Posterior vena cava (tissue), 2 donors: Measurements from ENCODE around the gene KRT6B. TPM values are rescaled to one million over a fixed set of nuclear protein-coding genes. Genes with fewer than 3 reads are reported as not detected.

Source experiments
- DNase-seq: peaks from one replicate; pipeline ENCODE4 v3.0.0-alpha.2; 2020; ENCODE audit warnings: low spot score
- intact Hi-C, 2 donors: fragments of 100-400 bp; cut with DNase I; formaldehyde crosslinking; loops; one replicate each; pipeline versions ENCODE4 v1.14.1 to v1.14.2; 2022 to 2023
- total RNA-seq, 2 donors: library from RNA; stranded (reverse); fragmentation: NEBNext Ultra II Directional; extraction: Animal tissue kit (Norgen Biotek cat#: 25700); gene quantifications; one replicate each; pipeline ENCODE4 v1.2.1, GENCODE V29; 2021
- donor health status: DM: yes; HTN: yes; CAD: no.
- donor health status: DM: yes; HTN: yes; CAD: no.

Gene KRT6B
- total RNA-seq, 2 donors from 2014 or later, result not detected

DNA sequence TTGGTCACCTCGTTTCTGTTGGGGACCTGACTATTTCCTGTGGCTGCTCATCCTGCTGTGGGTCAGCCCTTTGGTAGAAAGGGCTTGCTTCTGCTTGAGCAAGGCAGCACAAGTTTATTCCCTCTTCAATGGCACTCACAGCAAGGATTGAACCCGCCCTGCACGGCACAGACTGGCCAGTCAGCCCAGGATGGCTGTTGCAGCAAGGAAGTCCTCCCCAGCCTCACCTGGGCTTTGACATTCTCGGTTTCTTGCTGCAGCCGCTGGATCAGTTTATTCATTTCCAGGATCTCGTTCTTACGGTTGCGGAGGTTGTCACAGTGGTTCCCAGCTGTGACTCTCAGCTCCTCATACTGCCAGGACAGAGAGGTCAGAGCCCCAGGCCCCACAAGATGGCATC, 55.3 kb downstream of the KRT6B start:
- peak; percentile 44 for DNase-seq
- intact Hi-C loops, result no loop called here

Other genes with a start within 250 kb of the KRT6B start
- gene KRT7, start 218.9 kb downstream of the KRT6B start, total RNA-seq, result 1 to 10 TPM; 4.1 to 6.8 TPM
- not detected for gene KRT86, start 177.5 kb downstream of the KRT6B start, total RNA-seq
- gene KRT81, start 160.6 kb downstream of the KRT6B start, total RNA-seq, result not detected
- not detected for gene KRT83, start 130.7 kb downstream of the KRT6B start, total RNA-seq
- gene KRT85, start 84.7 kb downstream of the KRT6B start, total RNA-seq, result not detected
- not detected for gene KRT84, start 66.5 kb downstream of the KRT6B start, total RNA-seq
- not detected for gene KRT82, start 45.8 kb downstream of the KRT6B start, total RNA-seq
- gene KRT75, start 17.8 kb downstream of the KRT6B start, total RNA-seq, result not detected
- not detected for gene KRT6C, start 21.7 kb upstream of the KRT6B start, total RNA-seq
- gene KRT6A, start 41.1 kb upstream of the KRT6B start, total RNA-seq, result not detected
- not detected for gene KRT5, start 68.2 kb upstream of the KRT6B start, total RNA-seq
- gene KRT71, start 101.0 kb upstream of the KRT6B start, total RNA-seq, result not detected
- gene KRT74, start 121.7 kb upstream of the KRT6B start, total RNA-seq, result not detected
- gene KRT72, start 149.3 kb upstream of the KRT6B start, total RNA-seq, result not detected
- gene KRT73, start 166.4 kb upstream of the KRT6B start, total RNA-seq, result not detected
- not detected for gene KRT2, start 200.1 kb upstream of the KRT6B start, total RNA-seq
- gene KRT1, start 228.3 kb upstream of the KRT6B start, total RNA-seq, result under 1 TPM in 1 of 2 donors, not detected in 1; 0.42 TPM